K562 (cell line): ENCODE results near the gene CCDC9B. TPM values are rescaled to one million over a fixed set of nuclear protein-coding genes. Genes with fewer than 3 reads are reported as not detected.

ENCODE experiments used
- CBX8 ChIP-seq: fragments of 200-600 bp; sonication (generic); IDR thresholded peaks from 2 replicates; pipeline ENCODE4 v1.6.1; 2012; ENCODE audit warnings: borderline replicate concordance, mixed run types, low read depth, mild to moderate bottlenecking, moderate library complexity, mixed read lengths, low read length, control low read depth, inconsistent platforms; ENCODE audit not compliant: poor library complexity, severe bottlenecking; ENCODE audit errors: extremely low read depth
- E2F5 ChIP-seq: sonication (generic); formaldehyde crosslinking; IDR thresholded peaks from 2 replicates; pipeline ENCODE4 v1.8.0; 2022; ENCODE audit warnings: mild to moderate bottlenecking, missing genetic modification reagents
- ELF2 ChIP-seq: fragments of 250-450 bp; sonication (Bioruptor Pico); IDR thresholded peaks from 2 replicates; pipeline ENCODE4 v1.5.0; 2021; ENCODE audit warnings: mild to moderate bottlenecking
- EP300 ChIP-seq: IDR thresholded peaks from 2 replicates; pipeline ENCODE4 v1.6.1; 2012; ENCODE audit warnings: low read length, improper control_type of control experiment
- GMEB1 ChIP-seq: fragments of 250-450 bp; sonication (Bioruptor Pico); IDR thresholded peaks from 2 replicates; pipeline ENCODE4 v1.4.0; 2020; ENCODE audit warnings: mild to moderate bottlenecking
- KLF16 ChIP-seq: IDR thresholded peaks from 2 replicates; pipeline ENCODE4 v1.6.1; 2016; ENCODE audit warnings: antibody characterized with exemption
- MTA1 ChIP-seq: fragments of 450-650 bp; IDR thresholded peaks from 2 replicates; pipeline ENCODE4 v1.6.1; 2017; ENCODE audit warnings: borderline replicate concordance
- MTA3 ChIP-seq: fragments of 450-650 bp; formaldehyde crosslinking; IDR thresholded peaks from 2 replicates; pipeline ENCODE4 v1.6.1; 2017; ENCODE audit warnings: mild to moderate bottlenecking, borderline replicate concordance
- PATZ1 ChIP-seq: fragments of 250-450 bp; sonication (Bioruptor Pico); IDR thresholded peaks from 2 replicates; pipeline ENCODE4 v1.5.0; 2020; ENCODE audit warnings: mild to moderate bottlenecking, borderline replicate concordance
- RBM22 ChIP-seq: fragments of 200-400 bp; formaldehyde crosslinking; IDR thresholded peaks from 2 replicates; pipeline ENCODE4 v1.6.1; 2018; ENCODE audit warnings: low read length, low read depth; ENCODE audit not compliant: poor library complexity, severe bottlenecking
- RFX1 ChIP-seq: fragments of 450-650 bp; IDR thresholded peaks from 2 replicates; pipeline ENCODE4 v1.6.1; 2016; ENCODE audit warnings: mild to moderate bottlenecking, moderate library complexity
- SP2 ChIP-seq: IDR thresholded peaks from 2 replicates; pipeline ENCODE4 v1.6.1; 2011; ENCODE audit warnings: mild to moderate bottlenecking, low read depth, low read length, moderate library complexity; ENCODE audit not compliant: poor library complexity, severe bottlenecking; ENCODE audit errors: extremely low read depth
- STAT5B ChIP-seq: fragments of 250-450 bp; sonication (Bioruptor Pico); IDR thresholded peaks from 2 replicates; pipeline ENCODE4 v1.8.0; 2021; ENCODE audit warnings: mild to moderate bottlenecking, inconsistent platforms
- ZBTB8A ChIP-seq: fragments of 450-650 bp; IDR thresholded peaks from 2 replicates; pipeline ENCODE4 v1.6.1; 2018; ENCODE audit warnings: mild to moderate bottlenecking, moderate library complexity; ENCODE audit not compliant: partially characterized antibody
- ZKSCAN1 ChIP-seq: fragments of 150-350 bp; IDR thresholded peaks from 2 replicates; pipeline ENCODE4 v1.6.1; 2016; ENCODE audit warnings: low read depth, low read length
- ZNF124 ChIP-seq: sonication (generic); formaldehyde crosslinking; IDR thresholded peaks from 2 replicates; pipeline ENCODE4 v1.8.1; 2022; ENCODE audit warnings: missing genetic modification reagents
- ZNF175 ChIP-seq: fragments of 200-800 bp; sonication (Bioruptor generic); IDR thresholded peaks from 2 replicates; pipeline ENCODE4 v1.6.1; 2016; ENCODE audit warnings: low read depth, mild to moderate bottlenecking, missing genetic modification characterization, missing compliant biosample characterization
- ZNF23 ChIP-seq: fragments of 250-450 bp; sonication (Bioruptor Pico); IDR thresholded peaks from 2 replicates; pipeline ENCODE4 v1.4.0; 2020; ENCODE audit warnings: mild to moderate bottlenecking
- ZNF655 ChIP-seq: fragments of 250-450 bp; sonication (Bioruptor Pico); IDR thresholded peaks from 2 replicates; pipeline ENCODE4 v1.5.0; 2021
- ZNF707 ChIP-seq: fragments of 250-450 bp; sonication (Bioruptor Pico); conservative IDR thresholded peaks from 2 replicates; pipeline ENCODE4 v1.8.0; 2022; ENCODE audit warnings: inconsistent platforms, mild to moderate bottlenecking, moderate library complexity
- polyA plus RNA-seq, 8 experiments: library from polyadenylated mRNA; depleted of rRNA in 4 of 8; stranded (reverse) in 5 of 8; unstranded in 3 of 8; fragments of >200 nt; fragmentation: Nextera tagmentation in 2 of 8; fragmentation: Illumina TruSeq in 1 of 8; extraction: Ambion mirVana in 2 of 8; extraction: Trizol in 1 of 8; gene quantifications; 2 replicates each; pipeline versions ENCODE4 v1.2.1 to v1.2.3, GENCODE V29; 2011 to 2014; ENCODE audit warnings: inconsistent platforms in 1 of 8, missing spikeins in 1 of 8
- total RNA-seq, 7 experiments: library from RNA; depleted of rRNA in 6 of 7; stranded (reverse); fragments of >200 nt in 6 of 7; fragmentation: Illumina TruSeq in 2 of 7; extraction: Trizol in 2 of 7; gene quantifications; 2 replicates each; pipeline versions ENCODE4 v1.2.1 to v1.2.3, GENCODE V29; 2011 to 2021; ENCODE audit warnings: low replicate concordance in 1 of 7
- TF ChIP-seq, protein P1 (sequence below): sonication (generic); formaldehyde crosslinking; IDR thresholded peaks from 2 replicates; pipeline ENCODE4 v1.9.0; 2022; ENCODE audit warnings: mild to moderate bottlenecking, missing genetic modification reagents

The CCDC9B gene
- total and polyA plus RNA-seq, 9 of the 15 experiments (the other 6 are each of a cell fraction or from before 2014, with no cell fraction given), result 0.01 to 0.47 (median 0.15) TPM; not detected in 1

GRCh38 chr15:40282147-40282868 lies 58.4 kb downstream of the CCDC9B start (continued):
- TF ChIP-seq PATZ1 (no peak), ELF2 (CRISPR knock-in tag) (no peak), STAT5B (CRISPR knock-in tag) (no peak), KLF16 (no peak), MTA3 (peak; percentile 87; the same call in 1 of the 2 replicates), ZKSCAN1 (no peak), ZNF707 (CRISPR knock-in tag) (no peak), ZNF23 (CRISPR knock-in tag) (no peak), SP2 (no peak), RBM22 (no peak), MTA1 (no peak), RFX1 (no peak), ZNF655 (CRISPR knock-in tag) (no peak), E2F5 (no peak), GMEB1 (0 out of 2 replicates have a peak, but pooled peaks have one; percentile 32), ZNF124 (CRISPR knock-in tag) (no peak), ZBTB8A (no peak), CBX8 (no peak), ZNF175 (no peak), EP300 (no peak)
- TF ChIP-seq, protein P1, sequence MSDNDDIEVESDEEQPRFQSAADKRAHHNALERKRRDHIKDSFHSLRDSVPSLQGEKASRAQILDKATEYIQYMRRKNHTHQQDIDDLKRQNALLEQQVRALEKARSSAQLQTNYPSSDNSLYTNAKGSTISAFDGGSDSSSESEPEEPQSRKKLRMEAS (CRISPR knock-in tag), result peak; percentile 82
